GM12874 (cell line): ENCODE results near the gene TEF.

ENCODE experiments used
- CTCF ChIP-seq: IDR thresholded peaks from 2 replicates; pipeline ENCODE4 v1.5.1; 2011; ENCODE audit warnings: low read depth, mild to moderate bottlenecking, control low read depth, low read length, moderate library complexity; ENCODE audit not compliant: insufficient read depth

The TEF gene

GRCh38 chr22:41411021-41411851 lies 29.5 kb downstream of the TEF start:
- TF ChIP-seq CTCF: no peak

GRCh38 chr22:41415554-41415953 lies 33.8 kb downstream of the TEF start:
- TF ChIP-seq CTCF: no peak

GRCh38 chr22:41417622-41418390 lies 36.1 kb downstream of the TEF start:
- no peak for TF ChIP-seq CTCF

GRCh38 chr22:41418717-41419116 lies 37.0 kb downstream of the TEF start:
- TF ChIP-seq CTCF: no peak

- TF ChIP-seq CTCF: no peak
These were observed 44.1 kb downstream of the TEF start for GRCh38 chr22:41425660-41426365.

GRCh38 chr22:41429232-41429950 lies 47.6 kb downstream of the TEF start:
- no peak for TF ChIP-seq CTCF
